ENCODE results near the gene CDC42BPG.

Gene CDC42BPG

GRCh38 chr11:64834723-64835615, 9.5 kb downstream of the CDC42BPG start:
- no peak for DNase-seq (ENCODE audit: low spot score)
- TF ChIP-seq CTCF (IDR thresholded peaks at IDR 0.05; ENCODE audit: extremely low read depth, missing control alignments): no peak

- DNase-seq (ENCODE audit: low spot score): no peak
- TF ChIP-seq CTCF (IDR thresholded peaks at IDR 0.05; ENCODE audit: extremely low read depth, missing control alignments): no peak
Measured at GRCh38 chr11:64834031-64834722, 10.3 kb downstream of the CDC42BPG start.

- DNase-seq (ENCODE audit: low spot score): no peak
- TF ChIP-seq CTCF (IDR thresholded peaks at IDR 0.05; ENCODE audit: extremely low read depth, missing control alignments): no peak
Measured at GRCh38 chr11:64833509-64833908, 10.9 kb downstream of the CDC42BPG start.

- TF ChIP-seq CTCF (IDR thresholded peaks at IDR 0.05; ENCODE audit: extremely low read depth, missing control alignments): no peak
- no peak for DNase-seq (ENCODE audit: low spot score)
Measured at GRCh38 chr11:64833198-64833502, 11.3 kb downstream of the CDC42BPG start.

- TF ChIP-seq CTCF (IDR thresholded peaks at IDR 0.05; ENCODE audit: extremely low read depth, missing control alignments): no peak
Measured at GRCh38 chr11:64832467-64833197, 11.8 kb downstream of the CDC42BPG start.

GRCh38 chr11:64831411-64831891, 13.0 kb downstream of the CDC42BPG start:
- no peak for TF ChIP-seq CTCF (IDR thresholded peaks at IDR 0.05; ENCODE audit: extremely low read depth, missing control alignments)
- DNase-seq (ENCODE audit: low spot score): no peak

More at GRCh38 chr11:64832467-64833197, 11.8 kb downstream of the CDC42BPG start:
- no peak for DNase-seq (ENCODE audit: low spot score)
